Measurements from ENCODE around the gene C1orf52.

C1orf52 gene

DNA sequence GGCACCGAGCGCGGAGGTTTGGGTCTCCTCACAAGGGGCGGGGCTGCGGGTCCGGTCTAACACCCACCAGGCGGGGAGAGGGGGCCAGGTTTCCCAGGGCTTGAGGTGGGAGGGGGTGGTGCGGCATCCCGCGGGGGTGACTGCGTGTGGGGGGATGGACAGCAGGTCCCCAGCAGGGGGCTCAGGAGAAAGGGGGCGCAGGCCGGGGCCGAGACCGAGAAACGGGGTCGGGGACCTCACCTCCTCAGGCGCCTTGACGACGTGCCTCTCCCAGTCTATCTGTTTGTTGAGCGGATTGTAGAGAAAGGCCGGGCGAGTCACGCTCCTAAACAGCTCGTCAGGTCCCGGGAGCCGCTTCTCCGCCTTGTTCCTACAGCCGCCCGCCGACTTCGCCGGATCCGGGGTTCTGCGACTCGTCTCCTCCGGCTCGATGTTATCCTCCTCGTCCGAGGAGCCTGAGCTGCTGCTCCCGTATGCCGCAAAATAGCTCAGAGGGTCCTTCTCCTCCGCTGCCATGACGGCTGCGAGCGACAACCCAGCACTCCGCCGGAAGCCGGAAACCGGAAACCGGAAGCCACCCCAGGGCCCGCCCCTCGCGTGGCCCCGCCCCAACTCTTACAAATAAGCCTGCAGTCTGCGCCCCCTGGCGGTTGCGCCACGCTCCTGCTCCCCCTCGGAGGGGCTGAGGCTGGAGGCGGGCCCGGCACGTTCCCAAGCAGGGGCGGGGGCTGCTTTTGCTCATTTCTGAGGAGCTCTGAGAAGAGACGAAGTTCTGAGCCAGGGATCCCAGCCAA is at the start of gene C1orf52:
Gene C1orf52, minus strand, starts transcription at position 545 of the 794 bp plus-strand sequence. Its CDS starts 29 bp downstream, at position 516.
- peak; percentile 97 for DNase-seq

DNA sequence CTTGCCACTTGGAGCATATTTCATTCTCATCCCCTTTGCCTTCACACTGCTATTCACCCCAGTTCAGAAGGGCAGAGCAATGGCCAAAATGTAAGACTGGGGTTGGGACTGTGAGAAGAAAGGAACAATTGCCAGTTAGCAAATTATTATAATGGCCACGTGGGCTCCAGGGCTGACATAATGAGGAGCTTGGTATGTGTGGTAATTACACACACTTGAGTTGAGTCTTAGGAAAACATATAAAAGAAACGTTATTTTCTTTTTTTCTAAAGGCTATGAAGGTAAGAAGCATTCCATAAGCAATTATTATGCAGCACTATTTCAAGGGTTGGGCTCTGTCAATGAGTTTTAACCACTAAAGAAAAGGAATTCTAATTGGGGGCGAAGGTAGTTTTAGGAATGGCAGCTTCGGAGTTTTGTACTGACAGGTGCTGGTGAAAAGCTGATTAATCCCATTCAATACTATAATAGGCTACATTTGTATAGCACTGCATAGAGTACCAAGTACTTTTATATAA is 49.4 kb upstream of the C1orf52 start:
- no peak for DNase-seq

- DNase-seq = peak; percentile 65
These were observed 48.7 kb upstream of the C1orf52 start for GRCh38 chr1:85307987-85308832.

DNA sequence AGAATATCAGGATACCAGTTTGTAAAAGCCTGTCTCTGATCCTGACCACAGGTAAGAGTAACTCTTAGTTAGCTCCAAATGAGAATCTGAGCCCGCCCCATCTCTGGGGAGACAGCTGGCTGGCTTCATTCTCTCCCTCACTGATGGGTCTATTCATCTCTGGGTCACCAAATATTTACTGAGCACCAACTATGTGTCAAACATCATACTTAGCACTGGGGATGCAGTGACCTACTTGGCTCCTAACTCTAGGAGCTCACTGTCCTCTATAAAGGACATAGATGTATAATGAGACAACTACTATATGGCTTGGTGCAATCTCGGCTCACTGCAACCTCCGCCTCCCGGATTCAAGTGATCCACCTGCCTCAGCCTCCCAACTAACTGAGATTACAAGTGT is 46.8 kb upstream of the C1orf52 start:
- no peak for DNase-seq

GRCh38 chr1:85303440-85304162 is 44.1 kb upstream of the C1orf52 start:
- no peak for DNase-seq

- no peak for DNase-seq
These were observed 40.7 kb upstream of the C1orf52 start for GRCh38 chr1:85300140-85300539.

DNA sequence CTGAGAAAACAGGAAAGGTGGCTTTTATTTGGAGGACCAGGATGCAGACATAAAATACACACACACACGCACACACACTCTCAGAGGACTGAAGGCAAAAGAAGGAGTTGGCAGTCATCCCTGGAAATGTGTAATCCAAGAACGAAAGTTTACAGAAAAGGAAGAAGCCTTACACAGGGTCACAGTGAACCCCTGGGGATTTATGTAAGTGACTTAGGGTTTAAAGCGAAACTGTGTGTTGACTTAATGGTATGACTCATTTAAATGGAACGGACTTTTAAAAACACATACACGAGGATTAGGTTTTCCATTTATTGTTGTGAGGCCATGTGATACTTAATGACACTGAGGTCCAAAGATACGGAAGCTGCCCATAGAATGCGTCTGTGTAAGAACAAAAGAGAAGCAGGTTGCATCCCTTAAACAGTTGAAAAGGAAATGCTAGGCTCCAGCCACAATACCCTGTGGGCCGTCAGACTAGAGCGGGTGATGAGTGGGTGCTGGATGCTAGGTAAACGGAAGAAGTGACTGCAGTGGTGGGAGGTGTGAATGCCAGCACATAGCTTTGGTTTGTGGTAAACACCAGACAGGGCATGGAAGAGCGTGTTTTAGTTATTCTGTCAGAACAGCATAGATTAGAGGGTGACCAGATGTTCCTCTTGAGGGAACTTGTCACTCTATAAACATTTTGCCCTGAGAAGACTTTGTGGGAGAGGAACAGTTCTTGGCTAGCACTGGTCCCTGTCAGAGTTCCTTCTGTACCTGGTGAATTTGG is 38.6 kb upstream of the C1orf52 start:
- DNase-seq = no peak

DNA sequence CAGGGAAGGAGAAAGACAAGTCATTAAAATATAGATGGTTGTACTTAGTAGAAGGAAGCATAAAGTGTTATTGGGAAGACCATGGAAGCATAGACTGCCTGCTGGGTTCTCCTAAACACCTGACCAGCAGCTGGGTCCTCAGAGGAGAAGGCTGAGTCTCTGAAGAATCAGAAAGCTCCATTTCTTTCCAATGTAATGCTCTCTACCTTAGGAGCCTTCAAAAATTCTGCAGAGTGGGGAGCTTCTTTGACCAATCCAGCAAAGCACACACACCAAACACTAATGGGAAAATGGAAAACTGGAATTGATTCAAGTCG is 38.0 kb upstream of the C1orf52 start:
- DNase-seq = no peak

- DNase-seq = no peak
These were observed 37.5 kb upstream of the C1orf52 start for GRCh38 chr1:85296980-85297379.

GRCh38 chr1:85295654-85296053 is 36.2 kb upstream of the C1orf52 start:
- no peak for DNase-seq

GRCh38 chr1:85295006-85295431 is 35.6 kb upstream of the C1orf52 start:
- DNase-seq = no peak

DNA sequence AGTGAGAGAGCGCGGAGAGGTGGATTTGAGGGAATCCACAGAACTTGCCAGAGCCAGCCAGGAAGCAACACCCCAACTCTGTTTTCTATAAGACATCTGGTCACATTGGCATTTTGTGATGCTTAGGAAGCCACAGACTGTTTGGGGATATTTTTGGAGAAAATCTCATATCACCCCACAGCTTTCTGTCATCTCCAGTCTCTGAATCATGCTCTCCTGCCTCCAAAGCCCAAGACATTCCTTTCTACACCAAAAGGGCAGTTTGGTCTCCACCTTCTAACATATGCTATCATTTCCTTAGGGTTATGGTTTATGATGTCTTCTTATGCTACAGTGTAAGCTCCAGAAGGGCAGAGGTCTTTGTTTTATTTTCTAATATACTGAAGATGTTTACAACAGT is 31.4 kb upstream of the C1orf52 start:
- DNase-seq = no peak

DNA sequence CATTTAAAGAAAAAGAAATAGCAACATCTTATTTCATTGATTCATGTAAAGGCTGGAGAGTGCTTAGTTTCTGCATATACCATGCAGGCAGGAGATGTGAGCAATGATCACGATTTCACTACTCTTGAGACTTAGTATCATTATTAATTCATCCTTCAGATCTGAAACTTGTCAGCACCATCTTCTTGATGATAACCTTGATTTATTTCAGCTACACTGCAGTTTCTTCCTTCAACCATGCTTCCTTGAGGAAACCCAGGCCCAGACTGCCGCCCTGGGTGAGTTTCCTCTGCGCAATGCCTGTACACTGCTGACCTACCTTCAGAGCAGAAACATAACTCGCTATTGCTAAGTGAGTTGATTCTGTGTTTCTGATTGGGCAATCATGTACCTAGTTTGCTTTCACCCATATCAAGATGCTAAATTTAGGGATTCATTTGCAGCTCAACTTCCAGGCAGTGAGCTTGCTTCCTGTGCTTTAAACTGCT is 30.4 kb upstream of the C1orf52 start:
- DNase-seq = no peak

DNA sequence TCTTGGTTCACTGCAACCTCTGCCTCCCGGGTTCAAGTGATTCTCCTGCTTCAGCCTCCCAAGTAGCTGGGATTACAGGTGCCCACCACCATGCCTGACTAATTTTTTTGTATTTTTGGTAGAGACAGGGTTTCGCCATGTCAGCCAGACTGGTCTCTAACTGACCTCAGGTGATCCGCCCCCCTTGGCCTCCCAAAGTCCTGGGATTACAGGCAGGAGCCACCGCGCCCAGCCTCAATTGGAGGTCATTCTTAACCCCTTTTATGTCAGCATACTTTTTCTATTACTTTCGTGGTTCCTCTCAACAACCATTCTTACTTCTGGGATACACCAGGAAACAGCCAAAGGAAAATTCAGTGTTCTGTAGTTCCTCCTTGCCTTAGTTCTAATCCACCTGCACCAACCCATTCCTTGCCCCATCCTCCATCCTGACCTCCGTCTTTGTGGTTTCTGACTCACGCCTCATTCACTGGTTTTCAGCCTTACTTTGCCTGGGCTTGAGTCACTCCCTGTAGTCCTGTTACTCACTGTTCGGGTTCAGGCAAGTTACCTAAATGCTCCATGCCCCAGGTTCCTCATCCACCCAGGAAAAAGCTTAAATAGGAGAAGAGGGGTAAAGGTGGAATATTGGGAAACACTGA is 29.9 kb upstream of the C1orf52 start:
- DNase-seq = peak; percentile 11

DNA sequence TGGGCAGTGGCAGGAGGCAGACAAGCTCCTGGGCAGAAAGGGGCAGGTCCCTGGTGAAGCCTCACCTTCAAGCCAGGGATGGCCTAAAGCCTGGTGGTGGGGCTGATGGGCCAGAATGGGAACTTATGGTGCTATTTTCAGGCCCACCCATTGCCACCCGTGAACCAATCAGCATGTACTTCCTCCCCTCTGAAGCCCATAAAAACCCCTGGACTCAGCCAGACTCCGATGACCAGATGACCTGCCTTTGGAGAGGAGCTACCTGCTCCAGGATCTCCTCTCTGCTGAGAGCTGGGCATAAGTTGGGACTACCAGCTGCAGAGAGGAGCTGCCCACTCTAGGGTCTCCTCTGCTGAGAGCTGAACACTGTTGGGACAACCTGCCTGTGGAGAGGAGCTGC is 24.7 kb upstream of the C1orf52 start:
- DNase-seq = no peak

DNA sequence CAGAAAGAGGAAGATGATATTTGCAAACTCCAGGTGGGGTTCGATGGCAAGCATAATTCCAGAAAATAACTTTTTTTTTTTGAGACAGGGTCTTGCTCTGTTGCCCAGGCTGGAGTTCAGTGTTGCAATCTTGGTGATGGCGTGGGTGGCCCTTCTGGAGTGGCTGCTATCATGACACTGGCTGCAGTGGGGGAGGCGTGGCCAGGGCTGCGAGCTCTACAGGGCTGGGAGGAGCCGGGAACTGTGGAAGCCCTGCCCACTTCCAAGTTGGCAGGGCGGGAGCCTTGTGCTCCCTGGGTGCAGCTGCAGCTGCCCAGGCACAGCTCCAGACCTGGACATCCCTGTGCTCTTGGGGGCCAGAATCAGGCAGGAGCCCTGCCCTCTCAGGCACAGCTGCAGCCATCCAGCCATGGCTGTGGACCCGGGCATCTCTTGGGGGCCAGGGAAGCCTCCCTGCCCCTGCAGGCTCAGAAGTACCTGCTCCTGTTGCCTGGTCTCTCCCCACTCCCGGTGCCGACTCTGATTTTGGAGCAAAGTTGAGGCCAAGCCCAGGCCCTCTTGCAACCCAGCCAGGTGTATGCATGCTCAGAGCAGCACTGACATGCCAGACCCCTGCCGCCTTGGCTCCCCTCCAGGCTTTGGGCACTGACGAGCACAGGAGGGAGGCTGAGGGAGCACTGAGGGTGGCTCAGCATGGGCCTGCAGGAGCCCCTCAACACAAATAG is 24.2 kb upstream of the C1orf52 start:
- no peak for DNase-seq

DNA sequence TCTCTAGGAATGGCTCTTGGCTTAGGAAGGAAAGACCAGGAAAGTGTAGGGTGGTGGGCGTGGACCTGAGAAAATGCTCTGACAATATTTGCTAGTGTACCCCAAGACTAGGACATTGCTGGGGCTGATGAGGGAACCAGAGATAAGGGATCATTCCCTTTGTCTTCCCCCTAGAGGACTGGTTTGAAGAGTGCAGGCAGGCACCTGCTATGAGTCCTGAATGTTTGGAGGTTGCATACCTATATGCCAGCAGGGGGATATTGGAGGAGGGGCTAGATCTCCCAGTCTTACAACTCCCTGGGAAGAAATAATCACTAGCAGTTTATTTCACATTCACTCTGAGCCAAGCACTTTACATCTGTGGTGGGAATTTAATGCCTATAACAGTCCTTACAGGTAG is 23.0 kb upstream of the C1orf52 start:
- no peak for DNase-seq

DNA sequence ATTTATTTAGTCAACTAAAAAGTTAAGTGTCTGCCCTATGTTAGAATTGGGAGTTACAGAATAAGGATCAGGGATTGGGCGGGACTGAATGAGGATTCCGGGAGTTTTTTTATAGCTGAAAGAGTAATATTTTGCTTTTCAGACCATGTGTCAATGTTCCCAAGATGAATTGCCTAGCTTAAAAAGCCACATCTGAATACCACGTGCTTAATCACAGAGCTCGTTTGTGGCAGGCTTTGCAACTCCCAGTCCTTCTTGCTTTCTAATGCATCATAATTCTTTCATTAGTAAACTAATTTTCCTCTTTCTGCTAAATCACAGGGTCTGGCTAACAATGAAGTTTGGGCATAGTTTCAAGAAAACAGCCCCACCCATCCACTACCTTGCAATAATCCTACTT is 21.2 kb upstream of the C1orf52 start:
- DNase-seq = no peak

DNA sequence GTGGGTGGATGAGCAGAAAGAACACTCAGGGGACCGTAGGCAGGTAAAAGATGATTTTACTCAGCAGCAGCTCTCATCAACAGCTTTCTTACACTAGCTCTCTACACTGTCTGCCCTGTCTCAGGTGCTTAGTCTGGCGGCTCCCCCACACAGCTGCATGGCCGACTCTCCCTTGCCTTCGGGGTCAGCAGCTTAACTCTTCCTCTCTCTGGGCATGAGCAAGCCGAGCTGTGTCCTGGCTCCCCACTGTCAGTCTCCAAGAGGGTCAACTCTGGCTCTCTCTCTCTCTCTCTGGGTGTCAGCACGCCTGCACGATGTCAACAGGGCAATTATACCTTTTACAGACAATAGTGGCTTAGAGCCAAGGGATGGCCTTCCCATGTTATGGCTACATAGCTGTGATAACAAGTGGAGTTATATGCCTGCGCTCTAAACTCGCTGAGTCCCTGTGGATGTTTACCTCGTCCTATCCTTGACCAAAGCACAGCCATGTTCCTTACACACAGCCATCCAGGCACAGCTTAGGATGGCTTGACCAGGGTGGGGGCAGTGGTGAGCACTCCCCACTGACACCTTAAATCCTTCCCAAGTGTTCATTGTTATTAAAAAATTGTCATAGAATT is 20.1 kb upstream of the C1orf52 start:
- no peak for DNase-seq

GRCh38 chr1:85278853-85279314 is 19.4 kb upstream of the C1orf52 start:
- peak; percentile 90 for DNase-seq

GRCh38 chr1:85277802-85278201 is 18.3 kb upstream of the C1orf52 start:
- DNase-seq = no peak

Measured in suppressor macrophage treated with lipopolysaccharide for 4 hours (primary cell).